Retinal pigment epithelial cell (primary cell): ENCODE results near the gene ENPEP.
A peak's percentile ranks its signal among the peaks of the same experiment; 100 is the strongest.

ENCODE experiments used
- DNase-seq: peaks from one replicate; pipeline ENCODE4 v3.0.0-alpha.2; 2010; ENCODE audit warnings: low read depth
- H3K4me3 ChIP-seq: 2 replicates; pipeline ENCODE4 v1.5.1; 2011; ENCODE audit warnings: mild to moderate bottlenecking, low read length, control low read depth, moderate library complexity
- TF ChIP-seq, protein P1 (sequence below): conservative IDR thresholded peaks from 2 replicates; pipeline ENCODE4 v1.5.1; 2011; ENCODE audit warnings: low read depth, low read length, control low read depth, inconsistent platforms

The ENPEP gene

DNA sequence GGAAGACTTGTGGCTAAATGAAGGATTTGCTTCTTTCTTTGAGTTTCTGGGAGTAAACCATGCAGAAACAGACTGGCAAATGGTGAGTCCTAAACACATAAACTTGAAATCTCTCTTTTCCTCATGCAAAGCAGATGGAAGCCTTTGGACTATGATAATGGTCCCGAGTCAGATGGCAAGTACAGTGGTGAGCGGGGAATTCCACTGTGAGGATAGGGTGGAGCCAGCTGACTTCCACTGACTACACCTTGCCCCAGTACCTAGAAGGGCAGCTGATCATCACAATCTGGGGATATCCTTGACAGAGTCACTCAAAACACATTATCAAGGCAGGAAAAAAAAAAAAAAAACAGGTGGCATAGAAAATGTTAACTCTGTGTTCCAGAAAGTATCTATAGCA, 34.3 kb downstream of the ENPEP start:
- no peak overlapping the region for H3K4me3 ChIP-seq
- DNase-seq = no peak
- TF ChIP-seq, protein P1, sequence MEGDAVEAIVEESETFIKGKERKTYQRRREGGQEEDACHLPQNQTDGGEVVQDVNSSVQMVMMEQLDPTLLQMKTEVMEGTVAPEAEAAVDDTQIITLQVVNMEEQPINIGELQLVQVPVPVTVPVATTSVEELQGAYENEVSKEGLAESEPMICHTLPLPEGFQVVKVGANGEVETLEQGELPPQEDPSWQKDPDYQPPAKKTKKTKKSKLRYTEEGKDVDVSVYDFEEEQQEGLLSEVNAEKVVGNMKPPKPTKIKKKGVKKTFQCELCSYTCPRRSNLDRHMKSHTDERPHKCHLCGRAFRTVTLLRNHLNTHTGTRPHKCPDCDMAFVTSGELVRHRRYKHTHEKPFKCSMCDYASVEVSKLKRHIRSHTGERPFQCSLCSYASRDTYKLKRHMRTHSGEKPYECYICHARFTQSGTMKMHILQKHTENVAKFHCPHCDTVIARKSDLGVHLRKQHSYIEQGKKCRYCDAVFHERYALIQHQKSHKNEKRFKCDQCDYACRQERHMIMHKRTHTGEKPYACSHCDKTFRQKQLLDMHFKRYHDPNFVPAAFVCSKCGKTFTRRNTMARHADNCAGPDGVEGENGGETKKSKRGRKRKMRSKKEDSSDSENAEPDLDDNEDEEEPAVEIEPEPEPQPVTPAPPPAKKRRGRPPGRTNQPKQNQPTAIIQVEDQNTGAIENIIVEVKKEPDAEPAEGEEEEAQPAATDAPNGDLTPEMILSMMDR = no peak

DNA sequence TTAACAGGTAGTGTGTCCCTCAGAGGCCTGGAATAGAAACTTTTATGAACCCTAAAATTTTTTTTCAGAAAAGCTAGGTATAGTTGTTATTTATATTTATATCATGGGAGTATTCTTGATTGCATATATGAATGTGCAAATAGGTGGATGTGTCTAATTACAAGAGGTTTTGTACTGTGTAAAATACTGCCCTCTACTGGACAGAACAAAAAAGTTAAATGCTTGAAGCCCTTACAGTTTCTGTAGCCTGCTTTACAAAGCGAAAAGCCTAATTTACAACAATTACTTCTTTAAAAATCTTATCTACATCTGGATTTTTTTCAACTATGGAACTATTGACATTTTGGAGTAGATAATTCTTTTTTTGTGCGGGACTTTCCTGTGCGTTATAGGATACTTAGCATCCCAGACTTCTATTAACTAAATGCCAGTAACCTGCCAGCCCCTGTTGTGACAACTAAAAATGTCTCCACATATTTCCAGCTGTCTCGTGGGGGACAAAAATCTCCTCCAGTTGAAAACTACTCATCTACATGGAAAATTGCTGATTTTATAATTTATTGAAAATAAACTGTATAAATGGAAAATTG, 35.1 kb downstream of the ENPEP start:
- peak; percentile 24 for DNase-seq
- no peak overlapping the region for H3K4me3 ChIP-seq

DNA sequence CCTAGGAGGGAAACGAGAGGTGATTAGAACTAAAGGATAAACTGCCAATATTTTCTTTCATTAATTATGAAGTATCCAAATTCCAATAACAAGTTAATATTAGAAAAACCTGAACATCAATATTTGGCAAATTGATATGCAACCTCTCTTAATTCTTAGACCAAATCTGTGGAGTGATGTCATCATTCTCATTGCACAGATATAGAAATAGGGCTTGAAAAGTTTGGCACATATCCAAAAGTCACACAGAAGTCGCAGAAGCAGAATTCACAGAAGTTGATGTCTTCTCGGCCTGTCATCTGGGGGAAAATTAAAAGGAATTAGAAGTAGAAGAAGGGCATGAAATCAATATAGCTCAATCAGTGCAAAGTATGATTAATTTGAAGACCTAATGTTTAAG, 36.9 kb downstream of the ENPEP start:
- DNase-seq = no peak
- no peak overlapping the region for H3K4me3 ChIP-seq
- TF ChIP-seq, protein P1 = no peak

More for the DNA sequence above, 35.1 kb downstream of the ENPEP start:
- TF ChIP-seq, protein P1 = peak; percentile 51

DNA sequence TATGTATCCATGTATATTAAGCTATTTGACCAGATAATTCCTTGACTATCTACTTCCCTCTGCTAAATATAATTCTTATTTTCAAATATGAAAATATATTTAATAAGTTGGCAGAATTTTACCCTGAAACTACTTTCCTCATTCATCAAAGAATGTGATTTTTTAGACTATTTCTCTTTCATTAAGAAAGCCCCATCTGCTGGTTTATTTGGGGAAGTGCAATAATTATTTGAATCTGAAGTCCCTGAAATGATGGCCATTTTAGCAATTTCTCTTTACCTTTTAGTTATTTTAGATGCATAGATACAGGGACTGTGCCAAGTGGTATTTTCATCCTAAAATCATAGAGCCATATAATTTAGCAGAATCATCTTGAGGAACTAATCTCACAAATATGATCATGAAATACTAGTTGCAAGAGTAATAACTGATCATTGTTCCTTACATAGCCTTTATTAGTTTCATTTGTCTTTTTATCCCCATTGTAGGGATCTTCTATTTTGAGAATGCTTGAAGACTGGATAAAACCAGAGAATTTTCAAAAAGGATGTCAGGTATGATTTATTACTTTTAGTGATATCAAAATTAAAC, 39.0 kb downstream of the ENPEP start:
- H3K4me3 ChIP-seq = no peak overlapping the region
- TF ChIP-seq, protein P1 = peak; percentile 63
- no peak for DNase-seq

DNA sequence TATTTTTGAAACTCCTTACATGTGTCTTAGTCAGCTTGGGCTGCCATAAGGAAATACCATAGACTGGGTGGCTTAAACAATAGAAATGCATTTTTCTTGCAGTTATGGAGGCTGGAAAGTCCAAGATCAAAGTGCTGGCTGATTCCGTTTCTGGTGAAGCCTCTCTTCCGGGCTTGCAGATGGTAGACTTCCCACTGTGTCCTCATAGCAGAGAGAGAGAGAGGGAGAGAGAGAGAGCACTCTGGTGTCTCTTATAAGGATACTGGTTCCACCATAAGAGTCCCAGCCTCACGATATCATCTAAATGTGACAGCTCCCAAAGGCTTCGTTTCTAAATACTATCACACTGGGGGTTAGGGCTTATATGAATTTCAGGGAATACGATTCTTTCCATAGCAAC, 39.7 kb downstream of the ENPEP start:
- TF ChIP-seq, protein P1 = no peak
- H3K4me3 ChIP-seq = no peak overlapping the region
- no peak for DNase-seq

DNA sequence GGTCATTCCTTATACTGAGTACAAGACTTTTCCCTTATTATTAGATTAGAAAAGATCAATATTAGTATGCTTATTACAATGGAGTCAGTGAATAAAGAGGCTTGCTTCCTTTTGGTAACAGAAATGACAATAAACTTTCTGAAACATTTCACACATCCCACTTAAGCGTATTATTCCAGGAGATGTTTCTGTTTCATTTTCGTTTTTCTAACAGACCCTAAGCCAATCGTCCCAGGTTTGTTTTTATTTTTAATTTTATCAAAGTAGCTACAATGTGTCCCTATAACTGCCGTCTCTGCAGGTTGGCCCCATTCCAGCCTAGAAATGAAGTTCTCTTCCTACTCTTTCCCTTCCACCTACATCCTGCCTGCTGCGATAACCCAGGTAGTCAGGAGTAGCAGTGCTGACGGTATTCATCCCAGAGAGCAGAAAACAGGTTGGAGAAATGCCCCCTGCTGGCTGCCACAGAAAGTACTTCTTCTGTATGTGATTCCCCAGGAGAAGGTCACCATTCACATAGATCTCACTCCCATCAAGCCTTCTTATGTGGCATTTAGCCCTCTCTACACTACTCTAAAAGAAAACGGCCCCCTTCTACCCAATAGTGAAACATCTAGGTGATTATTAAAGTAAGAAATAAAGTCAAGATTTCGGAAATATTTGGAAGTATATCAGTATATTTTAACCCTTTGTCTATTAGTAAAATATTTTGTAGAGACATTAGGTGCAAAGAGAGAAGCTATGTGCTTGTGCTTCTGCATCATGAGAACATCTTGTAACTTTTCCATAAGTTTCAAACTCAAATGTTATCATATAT, 40.4 kb downstream of the ENPEP start:
- peak overlapping the region; percentile 29 for H3K4me3 ChIP-seq
- TF ChIP-seq, protein P1 = peak; percentile 86
- DNase-seq = no peak
